Activated CD8-positive, alpha-beta memory T cell treated with anti-CD3 and anti-CD28 coated beads, Interleukin-2, amount 50 U/mL, for 48 hours (primary cell): ENCODE results near the gene KAT2B.
"Not testable (repeated sequence)": the region's sequence is repeated elsewhere in the genome, so short reads cannot be mapped to it uniquely, and the experiment has no call there.

Experiments used
- DNase-seq: peaks from one replicate; pipeline ENCODE4 v3.0.0-alpha.2; 2020

The KAT2B gene

GRCh38 chr3:20042331-20042730 lies 2.1 kb downstream of the KAT2B start:
- no peak for DNase-seq

GRCh38 chr3:20043396-20043795 lies 3.1 kb downstream of the KAT2B start:
- peak; percentile 63 for DNase-seq

GRCh38 chr3:20043825-20044224 lies 3.6 kb downstream of the KAT2B start:
- DNase-seq, result no peak

GRCh38 chr3:20045141-20045540 lies 4.9 kb downstream of the KAT2B start:
- not testable (repeated sequence) for DNase-seq

- no peak for DNase-seq
Observed at GRCh38 chr3:20046556-20046955, 6.3 kb downstream of the KAT2B start.

- DNase-seq, result no peak
Observed at GRCh38 chr3:20047341-20047779, 7.1 kb downstream of the KAT2B start.

- DNase-seq, result no peak
Observed at GRCh38 chr3:20047976-20048883, 8.0 kb downstream of the KAT2B start.

GRCh38 chr3:20051123-20051806 lies 11.0 kb downstream of the KAT2B start:
- no peak for DNase-seq

- no peak for DNase-seq
Observed at GRCh38 chr3:20052851-20053250, 12.6 kb downstream of the KAT2B start.

GRCh38 chr3:20054549-20054987 lies 14.3 kb downstream of the KAT2B start:
- peak; percentile 74 for DNase-seq

- no peak for DNase-seq
Observed at GRCh38 chr3:20055020-20055775, 15.0 kb downstream of the KAT2B start.

- DNase-seq, result no peak
Observed at GRCh38 chr3:20055842-20056241, 15.6 kb downstream of the KAT2B start.

GRCh38 chr3:20056725-20057611 lies 16.7 kb downstream of the KAT2B start:
- DNase-seq, result no peak

- no peak for DNase-seq
Observed at GRCh38 chr3:20057612-20058180, 17.4 kb downstream of the KAT2B start.

GRCh38 chr3:20059929-20060328 lies 19.7 kb downstream of the KAT2B start:
- DNase-seq, result no peak

- DNase-seq, result no peak
Observed at GRCh38 chr3:20060974-20061685, 20.9 kb downstream of the KAT2B start.

- DNase-seq, result no peak
Observed at GRCh38 chr3:20062996-20063395, 22.8 kb downstream of the KAT2B start.

- DNase-seq, result no peak
Observed at GRCh38 chr3:20064387-20064786, 24.1 kb downstream of the KAT2B start.

GRCh38 chr3:20064796-20065564 lies 24.7 kb downstream of the KAT2B start:
- DNase-seq, result no peak

GRCh38 chr3:20066079-20066478 lies 25.8 kb downstream of the KAT2B start:
- DNase-seq, result no peak
